GM12865 (cell line): Measurements from ENCODE around the gene FCRL6.
A peak's percentile ranks its signal among the peaks of the same experiment; 100 is the strongest.

ENCODE experiments used
- DNase-seq: peaks from one replicate; pipeline ENCODE4 v3.0.0; 2010; ENCODE audit warnings: low read depth
- H3K4me3 ChIP-seq: 2 replicates; pipeline ENCODE4 v1.5.1; 2011; ENCODE audit warnings: mild to moderate bottlenecking, low read depth, low read length, control low read depth
- CTCF ChIP-seq: IDR thresholded peaks from 2 replicates; pipeline ENCODE4 v1.5.1; 2011; ENCODE audit warnings: low read length, control low read depth, low read depth, inconsistent platforms; ENCODE audit not compliant: insufficient read depth; ENCODE audit errors: missing control alignments

Gene FCRL6

GRCh38 chr1:159771127-159771895 is 30.8 kb upstream of the FCRL6 start:
- no peak for DNase-seq
- no peak for TF ChIP-seq CTCF
- H3K4me3 ChIP-seq, result no peak overlapping the region

GRCh38 chr1:159774465-159774864 is 27.7 kb upstream of the FCRL6 start:
- no peak for TF ChIP-seq CTCF
- H3K4me3 ChIP-seq, result no peak overlapping the region
- DNase-seq, result no peak

GRCh38 chr1:159775716-159776115 is 26.4 kb upstream of the FCRL6 start:
- no peak overlapping the region for H3K4me3 ChIP-seq
- no peak for TF ChIP-seq CTCF
- no peak for DNase-seq

GRCh38 chr1:159778266-159778665 is 23.9 kb upstream of the FCRL6 start:
- TF ChIP-seq CTCF, result no peak
- DNase-seq, result no peak
- no peak overlapping the region for H3K4me3 ChIP-seq

GRCh38 chr1:159779403-159779851 is 22.7 kb upstream of the FCRL6 start:
- DNase-seq, result no peak
- TF ChIP-seq CTCF, result no peak
- no peak overlapping the region for H3K4me3 ChIP-seq

GRCh38 chr1:159780583-159781582 is 21.3 kb upstream of the FCRL6 start, which contains the start of gene DUSP23:
DUSP23 (plus strand) TSS chr1:159780962; CDS start chr1:159781101, 139 bp downstream.
- H3K4me3 ChIP-seq, result peak within 1 kb of the TSS; percentile 69
- TF ChIP-seq CTCF, result peak; percentile 78
- peak; percentile 96 for DNase-seq
